Measurements from ENCODE around the gene KRT76. TPM values are rescaled to one million over a fixed set of nuclear protein-coding genes. Genes with fewer than 3 reads are reported as not detected.
"Not testable (repeated sequence)": the region's sequence is repeated elsewhere in the genome, so short reads cannot be mapped to it uniquely, and the experiment has no call there.

Gene KRT76
- total RNA-seq, 1 donor from 2014 or later, result not detected

DNA sequence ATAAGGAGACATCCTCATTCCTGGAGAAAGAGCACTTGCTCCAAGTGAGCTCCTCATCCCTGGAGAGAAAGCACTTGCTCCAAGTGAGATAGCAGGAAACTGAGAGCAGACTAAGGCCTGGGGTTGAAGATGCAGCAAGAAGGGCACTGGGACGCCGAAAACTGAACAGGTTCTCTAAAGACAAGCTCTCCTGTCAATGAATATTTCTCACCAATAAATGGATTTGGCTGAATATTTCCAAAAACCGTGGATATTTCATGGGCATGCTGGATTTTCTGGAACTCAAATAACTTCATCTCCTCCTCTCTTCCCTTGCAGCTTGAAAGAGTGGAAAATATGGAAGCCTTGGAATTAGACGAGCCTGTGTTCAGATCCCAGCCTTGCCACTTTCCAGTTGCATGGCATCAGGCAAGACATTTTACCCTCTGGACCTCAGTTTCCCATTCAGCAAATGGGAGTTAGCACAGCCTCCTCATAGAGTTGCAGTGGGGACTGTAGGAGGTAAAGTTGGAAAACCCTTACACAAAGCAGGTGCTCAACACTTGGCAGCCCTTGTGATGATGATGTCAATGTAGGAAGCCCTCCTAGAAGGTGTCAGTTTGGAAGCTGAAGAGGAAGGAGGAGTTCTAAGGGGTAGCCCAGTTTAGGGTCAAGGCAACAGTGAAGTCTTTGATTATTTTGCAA lies 4.4 kb upstream of the KRT76 start:
- DNase-seq (ENCODE audit: low read depth), result no peak

DNA sequence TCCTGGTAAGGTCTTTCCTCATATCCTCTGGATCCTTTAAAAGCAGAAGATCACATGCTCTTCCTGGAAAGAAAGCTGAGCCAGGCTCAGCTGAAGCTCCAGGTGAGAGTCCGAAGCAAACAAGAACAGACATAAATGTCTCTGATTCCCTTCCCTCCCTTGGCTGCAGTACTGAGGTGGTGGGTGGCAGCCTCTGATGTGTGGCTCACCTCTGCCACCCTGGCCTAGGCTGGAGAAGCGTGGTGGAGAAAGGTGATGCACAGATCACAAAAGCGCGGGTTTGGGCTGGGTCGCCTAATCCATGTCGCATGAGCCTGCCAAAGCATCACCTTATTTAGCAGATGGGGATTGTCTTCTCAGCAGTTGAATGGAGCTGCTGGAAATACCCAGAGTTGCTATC lies 2.8 kb upstream of the KRT76 start:
- DNase-seq (ENCODE audit: low read depth), result no peak

DNA sequence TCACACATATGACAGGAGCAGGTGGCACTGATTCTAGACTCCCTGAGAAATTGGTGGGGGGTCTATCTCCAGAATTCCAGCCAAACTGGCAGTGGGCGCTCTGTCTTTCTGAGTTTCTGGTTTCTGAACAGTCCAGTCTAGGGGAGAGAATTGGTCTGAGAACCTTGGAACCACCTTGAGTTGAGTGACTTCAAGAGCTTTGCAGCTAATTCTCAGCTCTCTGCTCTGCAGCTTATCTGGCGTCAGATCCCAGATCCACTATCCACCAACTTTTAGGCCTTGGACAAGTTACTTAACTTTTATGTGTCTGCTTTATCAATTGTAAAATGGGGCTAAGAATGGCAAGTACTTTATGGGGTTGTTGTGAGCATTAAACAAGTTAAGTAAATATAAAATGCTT lies 1.7 kb upstream of the KRT76 start:
- DNase-seq (ENCODE audit: low read depth), result no peak

DNA sequence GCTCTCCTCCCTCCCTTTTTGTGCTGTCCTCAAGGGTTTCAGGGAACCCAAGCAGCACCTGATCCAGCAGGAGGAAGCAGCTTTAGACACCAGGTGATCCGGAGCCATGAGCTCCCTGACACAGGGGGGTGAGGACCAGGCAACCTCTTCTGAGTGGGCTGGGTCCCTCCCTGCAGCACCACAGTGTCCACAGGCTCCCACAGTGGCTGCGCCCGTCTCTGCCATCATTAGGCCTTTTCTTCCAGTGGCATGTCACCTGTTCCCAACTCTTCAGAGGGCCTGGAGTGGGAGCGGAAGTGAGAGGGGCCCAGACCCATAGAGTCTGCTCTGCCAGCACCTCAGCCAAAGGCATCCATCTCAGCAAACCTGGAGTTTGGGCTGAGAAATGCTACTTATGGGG lies 421 bp upstream of the KRT76 start:
- no peak for DNase-seq (ENCODE audit: low read depth)

DNA sequence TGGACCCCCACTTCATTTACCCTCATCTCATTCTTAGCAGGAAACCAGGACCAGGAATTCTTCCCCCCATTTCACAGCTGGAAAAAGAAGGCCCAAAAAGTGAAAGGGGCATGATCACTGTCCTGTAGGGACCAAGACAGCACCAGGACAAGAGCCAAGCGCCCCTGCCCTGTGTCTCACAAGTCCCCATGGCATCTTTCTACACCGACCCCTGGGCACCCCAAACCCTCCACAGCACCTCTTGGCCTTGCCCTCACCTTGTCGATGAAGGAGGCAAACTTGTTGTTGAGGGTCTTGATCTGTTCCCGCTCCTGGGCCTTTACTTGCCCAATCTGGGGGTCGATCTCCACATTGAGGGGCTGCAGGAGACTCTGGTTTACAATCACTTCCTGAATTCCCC lies 710 bp downstream of the KRT76 start:
- DNase-seq (ENCODE audit: low read depth), result no peak

DNA sequence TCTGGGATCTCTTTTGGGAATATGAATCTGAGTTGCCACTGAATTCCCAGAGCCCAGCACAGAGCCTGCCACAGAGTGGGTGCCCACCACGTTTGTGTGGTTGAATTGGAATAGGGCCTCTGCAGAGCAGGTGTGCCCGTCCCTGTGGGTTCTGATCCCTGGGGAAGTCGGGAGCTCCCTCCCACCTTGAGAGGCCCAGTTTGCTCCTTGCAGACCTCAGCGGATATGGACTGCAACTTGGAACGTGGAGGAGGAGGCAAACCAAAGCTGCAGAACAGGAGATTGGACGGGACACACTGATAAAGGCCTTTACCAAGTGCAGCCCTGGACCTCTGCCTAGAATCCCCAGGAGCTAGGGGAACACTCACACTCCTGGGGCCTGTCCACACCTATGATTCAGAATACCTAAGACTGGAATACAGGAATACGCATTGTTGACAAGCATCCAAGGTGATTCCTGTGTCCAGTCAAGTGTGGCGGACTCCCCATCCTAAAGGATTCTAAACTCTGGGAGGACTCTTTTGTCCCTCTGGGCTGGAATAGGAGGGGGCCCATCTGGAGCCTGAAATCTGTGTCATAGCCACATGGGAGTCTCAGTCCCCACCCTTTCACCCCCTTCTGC lies 2.4 kb downstream of the KRT76 start:
- DNase-seq (ENCODE audit: low read depth), result peak; percentile 11

DNA sequence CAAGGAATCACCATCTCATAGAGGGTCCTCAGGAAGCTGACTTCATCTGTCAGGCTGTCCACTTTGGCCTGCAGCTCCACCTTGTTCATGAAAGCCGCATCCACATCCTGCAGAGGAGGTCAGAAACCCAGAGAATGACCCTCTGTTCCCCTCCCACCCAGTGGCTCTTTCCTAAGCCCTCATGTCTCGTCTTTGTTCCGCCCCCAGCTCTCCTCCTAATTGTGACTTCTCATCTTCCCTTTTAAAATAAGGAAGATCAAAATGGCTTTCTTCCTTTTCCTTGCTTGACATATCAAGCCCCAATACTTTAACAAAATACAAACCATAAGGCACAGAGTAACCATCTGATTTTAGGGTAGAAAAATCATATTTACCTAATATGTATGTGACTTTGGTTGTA lies 4.4 kb downstream of the KRT76 start:
- no peak for DNase-seq (ENCODE audit: low read depth)

DNA sequence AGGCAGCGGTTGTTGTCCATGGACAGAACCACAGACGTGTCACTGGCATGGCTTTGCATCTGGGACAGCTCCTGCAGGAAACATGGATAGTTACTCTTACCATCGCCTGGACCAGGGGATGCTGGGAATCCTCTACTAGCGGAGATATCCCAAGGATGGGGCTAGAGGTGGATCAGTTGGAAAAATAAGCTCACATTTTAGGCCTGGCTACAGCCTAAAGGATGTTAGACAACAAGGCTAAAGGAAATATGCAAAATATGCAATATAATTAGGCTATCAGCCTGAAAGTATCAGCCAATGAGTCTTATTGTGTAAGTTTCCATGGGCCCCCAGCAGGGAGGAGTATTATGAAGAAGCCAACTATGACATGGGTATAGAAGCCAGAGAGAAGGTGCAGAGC lies 5.0 kb downstream of the KRT76 start:
- no peak for DNase-seq (ENCODE audit: low read depth)

DNA sequence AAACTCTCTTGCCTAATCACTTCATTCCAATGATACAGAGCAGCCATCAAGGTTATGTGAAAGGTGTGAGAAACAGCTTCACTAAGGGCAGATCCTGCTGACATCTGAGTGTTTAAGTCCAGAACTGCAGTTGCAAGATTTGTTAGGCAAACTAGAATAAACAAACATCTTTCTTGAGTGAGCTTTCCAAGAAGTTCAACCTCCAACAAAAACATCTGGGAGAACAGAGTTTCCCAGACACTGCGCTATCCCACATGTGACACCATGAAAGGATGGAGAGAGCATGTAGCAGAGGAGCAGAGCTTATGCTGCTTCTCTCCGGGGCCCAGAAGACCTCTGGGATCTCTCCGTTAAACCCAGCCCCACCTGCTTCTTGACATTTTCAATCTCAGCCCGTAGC lies 5.6 kb downstream of the KRT76 start:
- no peak for DNase-seq (ENCODE audit: low read depth)

DNA sequence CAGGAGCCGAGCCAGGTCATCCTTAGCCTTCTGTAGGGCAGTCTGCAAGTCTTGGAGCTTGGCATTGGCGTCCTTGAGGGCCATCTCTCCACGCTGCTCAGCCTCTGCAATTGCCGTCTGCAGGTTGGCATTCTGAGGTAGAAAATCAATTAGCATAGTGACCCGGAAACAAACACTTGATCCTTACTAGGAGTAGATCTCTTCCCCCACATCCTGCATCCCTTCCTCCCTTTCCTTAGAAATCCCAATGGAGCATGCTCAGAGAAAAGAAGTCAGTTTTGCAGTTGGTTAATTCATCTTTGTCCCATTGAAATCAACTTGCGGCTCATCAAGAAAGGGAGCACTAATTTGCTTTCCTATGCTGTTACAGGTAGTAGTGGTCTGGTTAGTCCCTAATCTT lies 6.1 kb downstream of the KRT76 start:
- DNase-seq (ENCODE audit: low read depth), result no peak

DNA sequence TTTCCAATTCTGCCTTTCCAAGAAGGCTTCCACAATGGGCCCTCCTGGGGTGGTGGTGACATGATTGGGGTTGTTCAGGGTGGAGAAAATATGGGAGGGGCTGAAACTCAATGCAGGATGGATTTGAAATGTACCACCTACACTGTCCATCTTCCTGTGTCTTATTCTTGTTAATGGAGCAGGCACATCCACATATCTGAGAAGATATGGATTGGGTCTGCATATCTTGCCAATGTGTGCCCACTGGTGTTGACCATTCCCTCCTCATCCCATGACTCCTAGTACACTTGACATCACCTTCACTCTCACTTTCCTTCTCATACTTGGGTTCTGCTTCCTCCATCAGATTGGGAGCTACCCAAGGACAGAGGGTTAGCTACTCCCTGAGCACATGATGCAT lies 7.2 kb downstream of the KRT76 start:
- DNase-seq (ENCODE audit: low read depth), result no peak

DNA sequence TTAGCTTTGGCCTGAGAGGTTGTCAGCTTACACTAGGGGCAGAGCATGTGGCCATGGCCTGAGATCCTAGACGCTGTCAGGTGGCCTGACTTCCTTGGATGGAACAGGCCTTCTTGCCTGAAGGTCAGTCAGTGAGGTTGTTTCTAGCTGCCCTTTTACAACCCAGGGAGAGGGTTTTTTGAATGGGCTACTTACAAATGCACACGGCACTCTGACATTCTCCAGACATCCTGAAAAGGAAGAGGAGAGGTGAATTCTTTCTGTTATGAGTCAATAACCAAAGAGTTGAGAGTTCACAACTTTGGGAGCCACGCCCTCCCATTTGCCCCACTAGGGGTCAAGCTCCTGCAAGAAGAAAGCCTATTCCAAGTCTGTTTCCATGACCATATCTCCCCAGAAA lies 7.8 kb downstream of the KRT76 start:
- DNase-seq (ENCODE audit: low read depth), result no peak

DNA sequence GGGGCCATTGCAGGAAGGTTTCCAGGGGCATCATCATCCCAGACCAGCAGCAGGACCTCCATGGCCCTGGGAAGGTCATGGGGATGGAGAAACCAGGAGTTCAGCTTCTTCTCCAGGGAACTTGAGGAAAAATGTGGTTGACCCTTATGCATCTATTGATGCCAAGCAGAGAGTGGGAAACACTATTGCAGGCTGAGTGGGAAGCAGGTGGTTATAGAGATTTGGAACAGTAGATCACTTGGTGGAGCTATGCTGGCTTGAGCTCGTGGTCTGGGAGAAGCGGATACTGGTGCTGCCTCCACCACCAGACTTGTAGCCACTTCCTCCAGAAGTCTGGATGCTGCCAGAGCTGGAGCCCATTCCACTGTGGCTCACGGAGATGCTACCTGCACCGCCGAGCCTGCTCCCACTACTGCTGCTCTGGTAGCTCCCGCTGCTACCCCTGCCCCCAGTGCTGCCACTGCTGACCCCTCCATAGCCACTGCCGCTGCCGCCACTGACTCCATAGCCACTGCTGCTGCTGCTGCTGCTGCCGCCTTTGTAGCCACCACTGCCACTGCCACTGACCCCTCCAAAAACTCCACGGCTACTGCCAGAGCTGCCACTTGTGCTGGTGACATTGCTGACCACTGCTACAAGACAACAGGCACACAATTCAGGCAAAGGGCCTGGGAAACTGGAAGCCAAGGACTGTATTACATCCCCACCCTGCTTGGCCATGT lies 8.5 kb downstream of the KRT76 start:
- DNase-seq (ENCODE audit: low read depth), result no peak

DNA sequence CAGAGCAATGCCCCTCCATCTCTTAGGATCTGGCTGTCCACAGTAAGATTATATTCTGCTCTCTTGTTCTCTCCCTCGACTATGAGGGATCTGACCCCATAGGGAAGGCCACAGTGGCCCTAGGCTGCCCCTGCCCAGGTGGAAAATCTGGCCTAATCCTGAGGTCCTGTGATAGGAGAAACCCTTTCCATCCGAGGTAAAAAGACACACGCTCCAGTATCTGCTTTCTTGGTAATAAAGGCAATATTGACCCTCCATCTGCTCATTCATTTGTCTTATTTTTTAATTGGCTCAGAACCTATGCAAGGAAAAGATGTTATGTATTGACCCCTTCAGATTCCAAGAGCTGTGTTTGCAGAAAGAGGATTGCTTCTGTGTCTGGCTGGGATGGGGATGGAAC lies 9.7 kb downstream of the KRT76 start:
- DNase-seq (ENCODE audit: low read depth), result no peak

DNA sequence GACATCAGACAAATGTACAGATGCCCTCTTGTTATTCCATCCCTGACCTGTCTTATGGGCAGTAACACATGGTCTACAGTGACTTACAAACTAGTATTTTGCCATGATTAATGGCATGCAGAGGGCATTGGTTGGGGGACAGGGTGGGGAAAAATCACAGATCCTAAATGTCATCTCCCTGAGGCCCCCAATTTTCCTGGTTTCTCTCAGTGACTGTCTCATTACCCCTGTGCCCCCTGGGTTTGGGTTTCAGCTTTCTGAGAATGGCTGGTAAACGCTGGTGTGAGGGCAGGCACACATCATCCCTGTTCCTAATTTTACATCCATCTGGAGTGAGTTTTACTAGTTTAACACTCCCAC lies 10.1 kb downstream of the KRT76 start:
- DNase-seq (ENCODE audit: low read depth), result no peak

DNA sequence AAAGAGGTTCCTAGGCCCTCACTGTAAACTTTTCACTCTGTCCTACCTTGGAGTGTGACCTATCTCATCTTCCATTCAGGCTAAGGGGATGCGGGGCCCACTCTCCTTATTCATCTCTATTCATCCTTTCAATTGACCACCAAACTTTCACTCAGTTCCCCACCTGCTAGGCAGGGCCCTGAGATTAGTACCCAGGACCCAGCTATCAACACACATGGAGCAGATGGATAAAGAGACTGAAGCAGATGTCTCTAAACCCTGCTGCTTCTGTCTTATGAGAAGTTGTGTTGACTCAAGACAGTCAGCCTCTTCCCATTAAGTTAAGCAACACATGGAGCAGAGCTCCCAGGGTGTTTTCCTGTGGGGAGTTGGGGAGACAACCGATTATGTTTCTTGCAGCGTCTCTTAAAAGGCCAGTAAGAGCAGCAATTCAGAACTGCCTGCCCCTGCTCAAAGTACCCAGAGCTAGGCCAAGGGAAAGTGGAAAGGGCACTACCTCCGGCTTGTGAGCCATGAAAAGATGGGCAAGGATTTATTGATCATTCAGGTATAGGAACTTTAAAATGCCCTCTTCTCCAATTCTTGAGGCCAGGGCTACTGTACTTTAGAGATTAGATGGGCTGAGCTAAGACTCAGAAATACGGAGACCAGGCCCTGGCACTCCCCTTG lies 10.7 kb downstream of the KRT76 start:
- no peak for DNase-seq (ENCODE audit: low read depth)

DNA sequence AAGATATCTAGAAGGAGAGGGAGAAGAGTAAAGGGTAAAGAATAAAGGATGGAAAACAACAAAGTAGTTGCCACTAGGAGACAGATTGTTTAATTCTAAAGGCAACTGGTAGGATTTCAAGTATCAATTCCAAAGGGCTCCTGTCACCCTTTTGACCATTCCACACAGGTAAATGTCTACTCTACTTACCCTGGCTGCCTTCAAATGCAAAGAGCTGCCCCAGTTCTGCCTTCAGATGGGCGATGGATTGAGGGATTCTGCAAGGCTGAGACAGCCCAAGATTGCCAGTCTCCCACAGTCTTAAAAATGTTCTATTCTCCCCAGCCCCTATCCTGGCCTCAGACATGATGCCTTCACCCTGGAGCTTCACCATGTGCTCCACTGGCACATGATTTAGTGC lies 11.4 kb downstream of the KRT76 start:
- DNase-seq (ENCODE audit: low read depth), result no peak

DNA sequence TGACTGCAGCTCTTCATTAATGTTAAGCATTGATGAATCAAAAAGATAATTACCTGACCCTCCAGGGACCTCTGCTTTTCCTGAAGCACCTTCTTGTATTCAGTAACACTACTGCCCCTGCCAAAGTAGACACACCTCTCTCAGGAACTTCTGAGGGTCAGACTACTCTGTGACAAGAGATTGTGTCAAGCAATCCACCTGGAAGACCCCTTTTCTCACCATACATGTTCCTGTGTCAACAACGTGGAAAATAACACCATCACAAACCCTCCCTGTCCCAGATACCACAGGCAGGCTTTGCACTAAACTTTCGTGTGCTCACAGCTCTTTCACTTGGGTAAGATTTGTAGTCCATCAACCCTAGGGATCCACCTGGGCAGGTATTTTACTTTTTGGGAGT lies 13.2 kb downstream of the KRT76 start:
- DNase-seq (ENCODE audit: low read depth), result no peak

DNA sequence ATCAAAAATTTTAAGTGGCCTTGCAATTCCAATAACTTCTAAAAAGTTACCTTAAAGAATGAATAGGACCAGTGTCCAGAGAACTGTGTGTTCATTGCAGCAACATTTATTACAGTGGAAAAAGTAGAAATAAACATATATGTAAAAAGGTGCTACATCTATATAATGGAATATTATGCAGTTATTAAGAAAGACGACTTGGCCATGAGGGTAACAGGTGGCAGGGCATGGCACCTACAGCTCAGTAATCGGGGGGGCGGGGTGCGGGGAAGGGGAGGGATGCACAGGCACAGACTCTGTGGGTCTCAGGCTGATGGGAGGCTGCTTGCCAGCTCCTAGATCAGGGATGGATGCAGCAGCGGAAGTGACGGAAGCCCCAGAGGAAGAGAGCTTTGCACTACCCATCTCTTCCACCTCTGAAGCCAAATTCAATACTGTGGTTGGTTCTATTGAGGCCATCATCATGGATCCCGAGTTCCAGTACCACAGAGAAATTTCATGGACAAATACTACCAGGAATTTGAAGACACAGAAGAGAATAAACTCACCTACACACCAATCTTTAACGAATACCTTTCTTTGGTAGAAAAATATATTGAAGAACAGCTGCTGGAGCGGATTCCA lies 14.0 kb downstream of the KRT76 start:
- no peak for DNase-seq (ENCODE audit: low read depth)

DNA sequence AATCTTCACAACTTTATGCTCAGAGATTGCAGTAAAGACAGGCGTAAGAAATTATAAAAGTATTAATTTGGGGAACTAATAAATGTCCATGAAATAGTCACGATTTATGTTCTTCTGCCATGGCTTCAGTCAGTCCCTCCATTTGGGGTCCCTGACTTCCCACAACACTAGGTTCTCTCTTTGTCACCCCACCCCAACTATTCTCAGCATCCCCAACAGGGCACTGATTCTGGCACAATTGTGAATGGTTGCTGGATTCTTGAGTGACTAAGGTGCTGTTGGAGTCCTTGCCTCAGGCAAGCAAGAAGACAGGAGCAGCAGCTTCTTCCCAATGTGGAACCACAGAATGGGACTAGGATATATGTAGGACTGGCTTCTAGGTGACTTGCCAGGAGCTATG lies 15.3 kb downstream of the KRT76 start:
- DNase-seq (ENCODE audit: low read depth), result no peak

DNA sequence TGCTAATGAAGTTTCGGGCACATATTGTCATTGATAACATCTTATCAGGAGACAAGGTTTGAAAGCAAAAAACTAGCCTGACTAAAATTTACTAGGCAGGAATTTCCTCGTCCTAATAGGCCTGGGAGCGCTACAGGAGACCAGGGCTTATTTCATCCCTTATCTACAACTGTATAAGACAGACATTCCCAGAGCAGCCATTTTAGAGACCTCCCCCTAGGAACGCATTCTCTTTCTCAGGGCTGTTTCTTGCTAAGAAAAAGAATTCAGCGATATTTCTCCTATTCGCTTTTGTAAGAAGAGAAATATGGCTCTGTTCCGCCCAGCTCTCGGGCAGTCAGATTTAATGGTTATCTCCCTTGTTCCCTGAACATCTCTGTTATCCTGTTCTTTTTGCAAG lies 15.9 kb downstream of the KRT76 start:
- not testable (repeated sequence) for DNase-seq (ENCODE audit: low read depth)

DNA sequence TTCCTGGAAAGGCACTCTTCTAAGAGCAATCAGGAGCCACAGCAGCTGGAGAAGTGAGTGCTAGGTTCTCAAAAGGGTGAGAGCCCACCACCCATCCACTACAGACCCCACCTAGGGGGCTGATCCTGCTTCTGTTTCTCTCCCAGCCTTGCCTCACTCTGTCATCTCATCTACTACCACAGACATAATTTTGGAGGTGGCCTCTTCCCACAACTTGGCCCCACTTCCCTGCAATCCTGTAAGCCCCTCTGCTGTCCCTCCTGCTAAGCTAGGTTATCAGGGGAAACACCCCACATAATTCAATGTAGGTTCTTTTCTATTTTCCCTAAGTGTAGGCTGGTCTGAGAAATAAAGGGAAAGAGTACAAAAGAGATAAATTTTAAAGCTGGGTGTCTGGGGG lies 16.5 kb downstream of the KRT76 start:
- no peak for DNase-seq (ENCODE audit: low read depth)

DNA sequence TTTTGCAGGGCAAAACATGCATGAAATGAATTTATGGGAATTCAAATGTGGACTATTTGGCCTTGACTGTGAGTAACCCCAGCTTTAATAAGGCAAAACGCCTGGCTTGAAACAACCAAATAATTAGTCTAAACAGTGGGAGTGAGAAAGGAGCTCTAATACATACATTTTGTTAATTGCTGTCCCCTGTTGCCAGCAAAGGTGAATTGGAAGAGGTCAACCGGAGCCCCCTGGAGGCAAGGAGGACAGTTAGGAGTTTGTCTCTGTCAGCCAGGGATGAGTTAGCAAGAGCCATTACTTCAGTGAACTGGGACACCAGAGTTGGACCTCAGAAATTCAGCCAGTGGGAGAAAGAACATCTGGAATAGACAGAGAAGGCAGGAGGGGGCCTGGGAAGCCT lies 17.4 kb downstream of the KRT76 start:
- no peak for DNase-seq (ENCODE audit: low read depth)

Data from renal cortical epithelial cell (primary cell).